Central memory CD8-positive, alpha-beta T cell (primary cell): ENCODE measurements around the gene HABP4.

Source experiments
- ATAC-seq: fragments of 150-1000 bp; cut with Tn5 transposase; replicated peaks from 2 replicates; pipeline ENCODE4 v1.10.0; 2022; ENCODE audit warnings: mild to moderate bottlenecking, moderate FRiP score, moderate number of reproducible peaks; ENCODE audit not compliant: poor library complexity, severe bottlenecking; ENCODE audit errors: extremely low read depth
- DNase-seq, 2 donors: peaks; one replicate each; pipeline ENCODE4 v3.0.0; 2021; ENCODE audit warnings: low spot score in 2 of 2
- H3K27ac Mint-ChIP-seq: one replicate; pipeline ENCODE4 v1.8.0; 2022; ENCODE audit warnings: low read depth, mild to moderate bottlenecking, moderate library complexity, mixed read lengths
- H3K27me3 Mint-ChIP-seq: one replicate; pipeline ENCODE4 v1.8.0; 2022; ENCODE audit warnings: mixed read lengths
- H3K36me3 Mint-ChIP-seq: one replicate; pipeline ENCODE4 v1.8.0; 2022; ENCODE audit warnings: mild to moderate bottlenecking, moderate library complexity, mixed read lengths; ENCODE audit not compliant: insufficient read depth
- H3K4me1 Mint-ChIP-seq: one replicate; pipeline ENCODE4 v1.8.0; 2022; ENCODE audit warnings: mixed read lengths
- H3K4me3 Mint-ChIP-seq: one replicate; pipeline ENCODE4 v1.8.0; 2022; ENCODE audit warnings: mild to moderate bottlenecking, moderate library complexity, mixed read lengths
- H3K9me3 Mint-ChIP-seq: one replicate; pipeline ENCODE4 v1.8.0; 2022; ENCODE audit warnings: mixed read lengths

Gene HABP4

DNA sequence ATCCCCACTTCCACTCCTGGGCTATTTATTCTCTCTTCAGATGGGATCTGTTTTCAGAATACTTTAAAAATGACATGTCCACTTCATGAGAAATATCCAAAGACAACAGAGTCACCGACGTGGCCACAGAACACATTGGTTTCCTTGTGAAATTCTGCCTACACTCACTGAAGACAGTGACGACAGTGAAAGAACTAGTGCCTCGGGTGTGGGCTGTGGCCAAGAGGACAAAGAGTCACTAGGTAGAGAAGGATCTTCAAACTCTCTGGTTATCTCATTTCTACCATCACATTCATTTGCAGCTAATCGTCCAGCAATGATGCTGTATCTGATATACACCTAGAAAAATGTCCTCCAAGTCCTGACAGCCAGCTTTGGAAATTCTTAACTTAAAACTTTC is 59.1 kb downstream of the HABP4 start:
- H3K27me3 Mint-ChIP-seq = no peaks in the 10 kb centered on the region

DNA sequence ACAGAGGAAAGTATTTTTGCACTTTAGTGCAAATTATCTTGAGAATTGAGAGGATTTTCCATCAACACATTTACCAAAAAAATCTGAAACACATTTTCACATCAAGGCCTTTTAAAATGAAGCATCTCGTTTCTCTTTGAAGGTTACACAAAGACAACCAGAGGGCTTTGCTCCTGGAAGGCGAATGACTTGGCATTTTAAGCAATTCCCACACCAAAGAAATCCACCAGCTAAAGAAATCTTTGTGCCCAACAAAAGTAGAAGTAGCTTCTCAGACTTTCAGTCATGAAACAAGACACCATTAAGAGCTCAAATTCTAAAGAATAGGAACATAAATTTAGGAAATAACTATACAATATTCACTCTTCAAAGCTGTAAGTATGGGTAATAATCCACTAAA is 59.9 kb downstream of the HABP4 start:
- Mint-ChIP-seq H3K9me3 (no peaks in the 10 kb centered on the region), H3K27me3 (no peaks in the 10 kb centered on the region), H3K27ac (no peak overlapping the region), H3K4me1 (no peaks in the 10 kb centered on the region), H3K4me3 (no peak overlapping the region), H3K36me3 (peaks cover 9% of the 10 kb centered on the region)
- DNase-seq (no peak), ATAC-seq (no peak)

More for the DNA sequence above, 59.1 kb downstream of the HABP4 start:
- Mint-ChIP-seq H3K27ac (no peak overlapping the region), H3K9me3 (no peaks in the 10 kb centered on the region), H3K4me1 (no peaks in the 10 kb centered on the region), H3K36me3 (peaks cover 7% of the 10 kb centered on the region), H3K4me3 (no peak overlapping the region)
- DNase-seq (no peak), ATAC-seq (no peak)

DNA sequence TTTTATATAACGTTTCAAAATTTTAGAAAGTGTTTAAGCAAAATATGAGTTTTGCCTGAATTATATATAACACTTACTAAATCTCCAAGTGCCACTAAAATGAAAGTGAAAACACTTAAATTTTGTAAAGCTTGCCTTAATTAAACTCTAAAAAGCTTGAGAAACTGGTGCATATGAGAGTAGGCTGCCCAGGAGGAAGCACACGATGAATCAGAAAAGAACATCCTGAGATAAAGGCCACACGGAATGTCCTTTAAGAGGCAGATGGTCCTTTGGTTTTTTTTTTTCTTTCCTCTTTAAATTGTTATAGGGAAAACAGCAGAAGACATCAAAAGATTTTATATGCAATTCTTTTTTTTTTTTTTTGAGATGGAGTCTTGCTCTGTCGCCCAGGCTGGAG is 60.3 kb downstream of the HABP4 start:
- Mint-ChIP-seq H3K4me3 (no peak overlapping the region), H3K4me1 (no peaks in the 10 kb centered on the region), H3K9me3 (no peaks in the 10 kb centered on the region), H3K27me3 (no peaks in the 10 kb centered on the region), H3K27ac (no peak overlapping the region), H3K36me3 (peaks cover 9% of the 10 kb centered on the region)
- DNase-seq (no peak), ATAC-seq (no peak)

DNA sequence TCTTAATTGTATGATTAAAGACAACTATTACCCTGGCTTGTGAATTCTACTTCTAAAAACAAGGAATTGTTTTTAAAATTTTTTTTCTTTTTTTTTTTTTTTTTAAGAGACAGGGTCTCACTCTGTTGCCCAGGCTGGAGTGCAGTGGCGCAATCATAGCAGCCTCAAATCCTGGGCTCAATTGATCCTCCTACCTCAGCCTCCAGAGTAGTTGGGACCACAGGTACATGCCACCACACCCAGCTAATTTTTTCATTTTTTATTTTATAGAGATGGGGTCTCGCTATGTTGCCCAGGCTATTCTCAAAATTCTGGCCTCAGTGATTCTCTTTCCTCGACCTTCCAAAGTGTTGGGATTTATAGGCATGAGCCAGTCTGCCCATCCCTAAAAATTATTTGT is 62.3 kb downstream of the HABP4 start:
- no peaks in the 10 kb centered on the region for H3K27me3 Mint-ChIP-seq
- H3K4me3 Mint-ChIP-seq = no peak overlapping the region
- ATAC-seq (no peak), DNase-seq (no peak)
- no peaks in the 10 kb centered on the region for H3K9me3 Mint-ChIP-seq
- no peaks in the 10 kb centered on the region for H3K4me1 Mint-ChIP-seq
- peaks cover 9% of the 10 kb centered on the region for H3K36me3 Mint-ChIP-seq
- H3K27ac Mint-ChIP-seq = no peak overlapping the region

DNA sequence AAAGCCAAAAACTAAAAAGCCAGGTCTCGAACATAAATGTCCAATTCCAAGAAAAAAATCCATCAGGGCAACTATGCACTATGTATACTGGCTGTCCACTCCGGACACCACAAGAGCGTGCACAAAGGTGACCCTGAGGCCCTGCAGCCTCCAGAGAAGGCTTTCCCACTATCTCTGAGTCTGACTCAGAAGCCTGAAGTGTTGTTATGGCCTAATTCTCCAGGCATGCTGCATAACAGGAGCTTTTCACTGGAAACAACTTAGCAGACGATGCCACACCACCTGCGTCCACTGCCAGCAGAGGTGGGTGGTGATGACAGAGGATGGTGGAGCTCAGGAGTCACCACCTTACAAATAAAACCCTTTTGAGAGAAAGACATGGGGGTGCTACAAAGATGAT is 63.7 kb downstream of the HABP4 start:
- DNase-seq (no peak), ATAC-seq (no peak)
- Mint-ChIP-seq H3K36me3 (peaks cover 11% of the 10 kb centered on the region), H3K4me1 (no peaks in the 10 kb centered on the region), H3K9me3 (no peaks in the 10 kb centered on the region), H3K4me3 (no peak overlapping the region), H3K27me3 (no peaks in the 10 kb centered on the region), H3K27ac (no peak overlapping the region)

DNA sequence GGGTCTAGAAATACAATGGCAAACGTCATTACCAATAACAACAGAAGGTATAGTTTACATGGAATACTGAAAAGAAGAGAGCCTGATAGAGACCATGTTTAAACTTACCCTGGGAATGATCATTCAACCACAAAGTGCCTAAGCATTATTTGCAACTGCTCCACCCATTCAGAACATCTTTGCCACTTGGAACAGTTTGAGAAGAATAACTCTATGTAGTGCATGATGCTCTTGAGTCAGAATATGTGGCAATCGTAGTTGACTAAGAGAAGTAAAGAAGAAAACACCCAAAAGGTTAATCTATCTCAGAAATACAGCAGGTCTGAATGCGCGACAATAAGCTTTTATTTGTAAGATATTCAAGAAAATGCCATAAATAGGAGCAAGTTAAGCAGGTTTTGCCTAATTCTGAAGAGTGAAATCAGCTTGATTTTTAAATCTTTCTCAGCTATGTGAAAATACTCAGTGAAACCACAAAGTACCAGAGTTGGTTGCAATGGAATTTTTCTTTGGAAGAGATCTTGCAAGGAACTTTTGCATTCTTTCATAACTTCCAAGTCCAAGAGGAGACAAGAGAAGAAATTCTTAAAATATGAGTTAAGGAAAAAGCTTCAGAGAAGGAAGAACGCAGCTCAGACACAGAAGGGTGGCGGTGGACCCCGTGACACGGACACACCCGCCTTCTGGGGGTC is 64.3 kb downstream of the HABP4 start:
- peaks cover 11% of the 10 kb centered on the region for H3K36me3 Mint-ChIP-seq
- no peaks in the 10 kb centered on the region for H3K4me1 Mint-ChIP-seq
- no peak overlapping the region for H3K4me3 Mint-ChIP-seq
- ATAC-seq (no peak), DNase-seq (no peak)
- H3K27ac Mint-ChIP-seq = no peak overlapping the region
- H3K27me3 Mint-ChIP-seq = no peaks in the 10 kb centered on the region
- H3K9me3 Mint-ChIP-seq = no peaks in the 10 kb centered on the region

DNA sequence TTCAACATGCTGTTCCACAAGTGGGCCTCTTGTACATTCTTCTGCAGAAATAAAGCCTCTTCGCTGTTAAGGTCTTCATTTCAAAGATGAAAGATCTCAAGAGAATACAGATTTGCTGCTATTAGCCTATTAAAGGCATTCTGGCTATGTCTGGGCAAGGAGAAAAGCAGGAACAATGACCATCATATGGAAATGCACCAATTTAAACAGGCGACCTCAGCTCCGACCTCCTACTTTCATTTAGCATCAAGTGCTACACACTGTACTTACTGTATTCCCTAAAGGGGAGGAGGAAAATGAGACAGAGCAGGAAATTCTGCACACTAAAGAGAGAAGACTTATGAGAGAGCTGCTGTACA is 64.8 kb downstream of the HABP4 start:
- no peak overlapping the region for H3K4me3 Mint-ChIP-seq
- H3K27me3 Mint-ChIP-seq = no peaks in the 10 kb centered on the region
- H3K36me3 Mint-ChIP-seq = peaks cover 11% of the 10 kb centered on the region
- no peaks in the 10 kb centered on the region for H3K9me3 Mint-ChIP-seq
- no peak for ATAC-seq
- DNase-seq = no peak
- no peak overlapping the region for H3K27ac Mint-ChIP-seq
- no peaks in the 10 kb centered on the region for H3K4me1 Mint-ChIP-seq

DNA sequence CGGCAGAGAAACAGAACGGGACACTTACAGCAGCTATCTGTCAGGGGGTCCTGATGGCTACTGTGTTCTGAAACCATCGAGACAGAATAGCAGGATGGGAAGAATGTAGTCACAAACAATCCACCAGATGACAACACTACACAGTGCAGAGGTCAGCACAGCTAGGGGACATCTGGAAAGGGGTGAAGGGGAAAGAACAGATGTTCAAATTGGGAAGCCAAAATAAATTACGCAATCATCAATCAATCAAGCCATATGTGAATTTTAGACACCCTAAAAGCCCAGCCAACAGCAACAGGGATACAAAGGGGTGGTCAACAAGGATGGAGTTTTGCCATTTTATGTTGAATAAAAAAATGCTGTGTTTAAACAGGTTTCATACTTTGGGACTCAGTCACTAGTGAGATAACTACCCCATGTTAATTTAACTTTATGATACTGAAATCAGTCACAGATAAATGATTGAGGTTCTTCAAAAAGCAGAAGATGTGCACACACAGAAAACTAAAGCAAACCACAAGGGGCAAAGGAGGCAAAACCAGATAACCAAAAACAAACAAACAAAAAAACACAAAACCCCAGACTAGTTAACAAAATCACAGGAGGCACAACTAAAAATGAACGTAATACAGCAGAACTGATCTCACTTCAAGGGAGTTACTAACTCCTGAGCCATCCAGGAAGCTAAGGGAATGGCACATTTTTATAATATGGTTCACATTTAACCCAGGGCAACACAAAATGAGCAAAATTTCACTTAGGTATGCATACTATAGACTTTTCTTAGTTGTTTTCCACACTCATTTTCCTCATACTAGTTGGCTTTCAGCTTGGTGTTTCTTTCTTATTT is 65.9 kb downstream of the HABP4 start:
- Mint-ChIP-seq H3K27ac (no peak overlapping the region), H3K4me3 (no peak overlapping the region), H3K9me3 (no peaks in the 10 kb centered on the region), H3K27me3 (no peaks in the 10 kb centered on the region), H3K36me3 (peaks cover 9% of the 10 kb centered on the region), H3K4me1 (no peaks in the 10 kb centered on the region)
- no peak for DNase-seq
- ATAC-seq = no peak

DNA sequence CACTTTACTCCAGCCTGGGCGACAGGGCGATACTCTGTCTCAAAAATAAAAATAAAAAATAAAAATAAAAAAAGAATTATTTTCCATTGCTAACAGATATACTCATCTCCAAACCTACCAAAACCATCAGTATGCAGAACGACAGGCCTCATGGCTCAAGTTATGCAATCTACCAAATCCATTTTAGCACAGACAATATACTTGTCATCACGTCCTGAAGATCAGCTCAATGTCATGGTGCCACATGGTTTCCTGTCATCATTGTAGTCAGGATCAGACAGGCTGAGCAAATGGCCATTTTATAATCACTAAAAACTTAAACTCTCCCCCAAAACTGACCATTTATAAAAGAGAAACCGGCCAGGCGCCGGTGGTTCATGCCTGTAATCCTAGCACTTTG is 69.1 kb downstream of the HABP4 start:
- Mint-ChIP-seq H3K36me3 (peaks cover 13% of the 10 kb centered on the region), H3K27me3 (no peaks in the 10 kb centered on the region), H3K4me1 (peaks cover 7% of the 10 kb centered on the region), H3K9me3 (no peaks in the 10 kb centered on the region), H3K4me3 (no peak overlapping the region), H3K27ac (no peak overlapping the region)
- DNase-seq (no peak), ATAC-seq (no peak)

DNA sequence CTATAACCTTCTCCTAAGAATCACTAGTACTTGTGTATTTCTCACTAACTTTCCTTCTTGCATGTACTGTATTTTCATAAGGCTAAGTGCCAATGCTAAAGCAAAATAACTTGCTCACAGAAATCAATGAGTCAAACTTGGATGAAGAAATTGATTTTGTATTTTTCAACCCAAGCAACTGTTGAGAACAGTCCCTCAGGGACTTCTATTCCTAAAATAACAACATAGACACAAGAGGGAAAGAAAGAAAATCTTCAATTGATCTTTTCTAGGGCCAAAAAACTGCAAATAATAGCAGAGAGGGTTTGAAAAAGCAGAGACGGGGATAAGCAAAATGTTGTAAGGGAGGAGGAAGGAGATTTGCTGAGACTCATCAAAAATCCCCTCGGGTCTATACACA is 69.8 kb downstream of the HABP4 start:
- H3K36me3 Mint-ChIP-seq = peaks cover 11% of the 10 kb centered on the region
- no peaks in the 10 kb centered on the region for H3K9me3 Mint-ChIP-seq
- no peak for DNase-seq
- no peak overlapping the region for H3K4me3 Mint-ChIP-seq
- ATAC-seq = no peak
- no peak overlapping the region for H3K27ac Mint-ChIP-seq
- H3K27me3 Mint-ChIP-seq = no peaks in the 10 kb centered on the region
- H3K4me1 Mint-ChIP-seq = peaks cover 7% of the 10 kb centered on the region

DNA sequence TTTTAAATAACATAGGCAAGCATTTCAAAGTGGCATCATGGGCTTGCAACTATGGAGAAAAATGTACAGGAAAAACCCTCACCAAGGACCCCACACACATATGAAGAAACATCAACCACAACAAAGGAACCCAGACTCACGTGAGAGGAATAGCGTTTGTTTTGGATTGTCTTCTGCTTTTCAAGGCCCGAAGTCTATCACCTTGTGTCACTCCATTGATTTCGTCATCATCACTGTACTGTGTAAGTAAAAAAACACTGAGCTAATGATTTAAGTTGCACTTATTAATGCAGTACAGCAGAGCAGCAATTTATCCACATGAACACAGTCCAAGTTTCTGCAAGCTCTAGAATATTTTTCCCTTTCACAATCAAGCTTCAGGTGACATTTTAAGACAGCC is 72.4 kb downstream of the HABP4 start:
- Mint-ChIP-seq H3K4me3 (no peak overlapping the region), H3K27me3 (no peaks in the 10 kb centered on the region), H3K9me3 (no peaks in the 10 kb centered on the region), H3K27ac (no peak overlapping the region), H3K4me1 (peaks cover 7% of the 10 kb centered on the region), H3K36me3 (peaks cover 15% of the 10 kb centered on the region)
- no peak for DNase-seq
- ATAC-seq = no peak

DNA sequence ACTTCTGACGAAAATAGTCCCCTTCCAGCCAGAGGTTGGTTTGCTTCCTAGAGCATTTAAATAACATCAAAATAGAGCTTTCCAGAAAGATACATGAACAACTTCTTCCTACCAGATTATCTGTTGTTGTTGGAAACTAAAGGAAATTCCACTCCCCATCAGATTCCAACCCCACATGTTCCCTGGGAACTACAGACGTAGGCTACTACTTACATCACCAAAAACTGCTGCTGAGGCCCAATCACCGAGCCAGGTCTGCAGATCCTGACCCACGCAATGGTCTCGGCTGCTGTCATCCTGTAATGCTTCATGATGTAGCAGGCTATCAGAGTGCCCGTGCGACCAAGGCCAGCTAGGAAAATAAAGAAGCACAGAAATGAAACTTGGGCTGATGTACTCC is 73.4 kb downstream of the HABP4 start:
- no peaks in the 10 kb centered on the region for H3K9me3 Mint-ChIP-seq
- H3K4me1 Mint-ChIP-seq = peaks cover 7% of the 10 kb centered on the region
- ATAC-seq (no peak), DNase-seq (no peak)
- H3K4me3 Mint-ChIP-seq = no peak overlapping the region
- H3K27me3 Mint-ChIP-seq = no peaks in the 10 kb centered on the region
- H3K27ac Mint-ChIP-seq = no peak overlapping the region
- peaks cover 13% of the 10 kb centered on the region for H3K36me3 Mint-ChIP-seq

DNA sequence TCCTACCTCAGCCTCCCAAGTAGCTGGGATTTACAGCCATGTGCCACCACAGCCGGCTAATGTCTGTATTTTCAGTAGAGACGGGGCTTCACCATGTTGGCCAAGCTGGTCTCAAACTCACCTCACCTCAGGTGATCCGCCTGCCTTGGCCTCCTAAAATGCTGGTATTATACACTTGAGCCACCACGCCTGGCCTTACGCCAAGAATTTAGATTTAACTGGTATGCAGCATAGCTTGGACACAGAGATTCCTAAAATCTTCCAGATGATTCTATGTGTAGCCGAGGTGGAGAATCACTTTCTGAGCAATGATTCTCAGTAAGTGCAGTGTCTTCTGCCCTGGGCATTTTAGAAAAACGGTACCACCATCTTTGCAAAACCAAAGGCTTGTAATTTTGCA is 74.1 kb downstream of the HABP4 start:
- DNase-seq = no peak
- H3K4me1 Mint-ChIP-seq = peaks cover 7% of the 10 kb centered on the region
- H3K4me3 Mint-ChIP-seq = no peak overlapping the region
- peaks cover 12% of the 10 kb centered on the region for H3K36me3 Mint-ChIP-seq
- no peaks in the 10 kb centered on the region for H3K27me3 Mint-ChIP-seq
- no peak for ATAC-seq
- H3K9me3 Mint-ChIP-seq = no peaks in the 10 kb centered on the region
- H3K27ac Mint-ChIP-seq = no peak overlapping the region
